SH-SY5Y (cell line): Measurements from ENCODE around the gene RSF1.

Experiments
- GATA2 ChIP-seq: IDR thresholded peaks from 2 replicates; pipeline ENCODE4 v1.6.1; 2011; ENCODE audit warnings: mild to moderate bottlenecking, low read depth, low read length
- GATA3 ChIP-seq: IDR thresholded peaks from 2 replicates; pipeline ENCODE4 v1.6.1; 2011; ENCODE audit warnings: low read depth, mild to moderate bottlenecking, low read length, moderate library complexity

DNA sequence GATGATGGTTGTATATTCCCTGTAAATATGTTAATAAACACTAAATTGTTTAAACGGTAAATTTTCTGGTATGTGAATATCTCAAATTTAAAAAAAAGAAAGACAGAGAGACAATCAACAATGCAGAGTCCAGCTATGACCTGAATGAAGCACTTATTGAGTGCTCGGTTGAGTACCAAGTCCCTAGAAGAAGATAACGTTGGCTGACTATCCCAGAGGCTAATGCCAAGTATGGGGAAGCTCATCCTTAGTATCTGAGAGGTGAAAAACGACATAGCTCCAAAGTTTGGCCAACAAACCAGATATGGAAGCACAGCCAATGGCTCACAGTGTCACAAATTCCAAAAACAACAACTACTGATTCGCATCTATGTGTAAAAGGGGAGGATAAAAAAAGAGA, 71.3 kb downstream of the RSF1 start:
- TF ChIP-seq GATA2 (no peak), GATA3 (no peak)
